A549 treated with AZD2906 at 1 μM for 4 hours (cell line): ENCODE data around the gene HYDIN. TPM values are rescaled to one million over a fixed set of nuclear protein-coding genes. Genes with fewer than 3 reads are reported as not detected.

Experiments used
- total RNA-seq: library from RNA; stranded (reverse); fragments of 200-300 nt; extraction: Qiagen RNA extraction; gene quantifications from 5 replicates; pipeline ENCODE4 v1.2.3, GENCODE V29; 2022

HYDIN gene
- total RNA-seq, result 0.25 to 0.48 TPM (median 0.45 TPM) in 5 replicates

GRCh38 chr16:71230122-71230845, at the start of gene HYDIN:
Gene HYDIN (minus strand): TSS chr16:71230722. CDS start chr16:71186895, 43,827 bp downstream.

GRCh38 chr16:70800781-70801480, 429.6 kb downstream of the HYDIN start, which contains the start of gene VAC14:
Gene VAC14 (minus strand): TSS chr16:70801158. CDS start chr16:70800900, 258 bp downstream.

Other genes starting within 250 kb of the HYDIN start
- gene CMTR2, start 58.7 kb upstream of the HYDIN start, total RNA-seq, result 10.7 to 14.9 TPM (median 12.9 TPM) in 5 replicates
- gene CALB2, start 128.0 kb upstream of the HYDIN start, total RNA-seq, result 4.6 to 6.3 TPM (median 5.1 TPM) in 5 replicates
- gene TLE7, start 211.3 kb upstream of the HYDIN start, total RNA-seq, result not detected in 5 replicates
- gene ZNF23, start 231.5 kb upstream of the HYDIN start, total RNA-seq, result 5.0 to 7.8 TPM (median 5.1 TPM) in 5 replicates